ENCODE results near the gene MRPL39. TPM values are rescaled to one million over a fixed set of nuclear protein-coding genes. Genes with fewer than 3 reads are reported as not detected.

MRPL39 gene
- total and polyA plus RNA-seq, 9 of the 15 experiments (the other 6 are each of a cell fraction or from before 2014, with no cell fraction given), result 65.4 to 247 (median 105) TPM

DNA sequence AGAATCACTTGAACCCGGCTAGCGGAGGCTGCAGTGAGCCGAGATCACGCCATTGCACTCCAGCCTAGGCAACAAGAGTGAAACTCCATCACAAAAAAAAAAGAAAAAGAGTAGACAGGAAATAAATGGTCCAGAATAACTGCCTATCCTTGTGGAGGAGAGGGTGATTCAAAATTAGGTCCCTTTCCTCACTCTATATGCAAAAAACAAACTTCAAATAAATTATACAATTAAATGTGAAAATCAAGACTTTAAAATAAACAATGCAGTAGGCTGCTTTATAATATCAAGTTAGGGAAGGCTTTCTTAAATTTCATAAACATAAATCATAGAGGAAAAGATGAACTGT lies 26.4 kb downstream of the MRPL39 start:
- Histone ChIP-seq H3K27me3 (ENCODE audit: control insufficient read depth in 2 of 2, insufficient read depth in 2 of 2, low read length in 2 of 2) (no peaks in the 10 kb centered on the region), H3K79me2 (ENCODE audit: control insufficient read depth, insufficient read depth, low read length) (no peaks in the 10 kb centered on the region), H3K4me1 (replicated peaks in 1 of 2; ENCODE audit: control insufficient read depth in 2 of 2, insufficient read depth in 2 of 2, low read length in 2 of 2) (no peaks in the 10 kb centered on the region; a peak in 1 of 5 replicates), H4K20me1 (replicated peaks; ENCODE audit: control insufficient read depth, insufficient read depth, low read length) (no peaks in the 10 kb centered on the region), H3K9ac (ENCODE audit: insufficient read depth in 1 of 2, low read depth in 2 of 2, low read length in 2 of 2) (no peak overlapping the region), H3K9me1 (ENCODE audit: control insufficient read depth, insufficient read depth, low read length) (no peaks in the 10 kb centered on the region), H3K36me3 (ENCODE audit: control insufficient read depth, insufficient read depth, low read length) (peaks cover 8% of the 10 kb centered on the region; the same call in 2 of the 3 replicates), H3K4me2 (ENCODE audit: insufficient read depth, low read length) (no peak overlapping the region), H3K4me3 (no peak overlapping the region), H2AFZ (ENCODE audit: low read depth, low read length) (no peak overlapping the region), H3K27ac (ENCODE audit: extremely low read depth, low read depth, low read length) (no peak overlapping the region), H3K9me3 (replicated peaks; ENCODE audit: control insufficient read depth, insufficient read depth, low read depth, low read length) (no peaks in the 10 kb centered on the region)
- ATAC-seq (no peak), DNase-seq (ENCODE audit: extremely low read depth in 1 of 4, low spot score in 3 of 4) (no peak), FAIRE-seq (no peak)
- in situ Hi-C loops (cut with MboI), result no loop called here
- intact Hi-C loops (cut with micrococcal nuclease), result no loop called here
- no TSS peak for BruUV-seq (replicated peaks)
- ChIA-PET POLR2A (no interaction called here), CTCF (ENCODE audit: low intra/inter-chr PET ratio) (no interaction called here)
- 100% methylated on average over 4 of the region's 4 CpGs for WGBS (ENCODE audit: insufficient coverage, low coverage, missing lambda C conversion rate)
- TF ChIP-seq, protein P1, sequence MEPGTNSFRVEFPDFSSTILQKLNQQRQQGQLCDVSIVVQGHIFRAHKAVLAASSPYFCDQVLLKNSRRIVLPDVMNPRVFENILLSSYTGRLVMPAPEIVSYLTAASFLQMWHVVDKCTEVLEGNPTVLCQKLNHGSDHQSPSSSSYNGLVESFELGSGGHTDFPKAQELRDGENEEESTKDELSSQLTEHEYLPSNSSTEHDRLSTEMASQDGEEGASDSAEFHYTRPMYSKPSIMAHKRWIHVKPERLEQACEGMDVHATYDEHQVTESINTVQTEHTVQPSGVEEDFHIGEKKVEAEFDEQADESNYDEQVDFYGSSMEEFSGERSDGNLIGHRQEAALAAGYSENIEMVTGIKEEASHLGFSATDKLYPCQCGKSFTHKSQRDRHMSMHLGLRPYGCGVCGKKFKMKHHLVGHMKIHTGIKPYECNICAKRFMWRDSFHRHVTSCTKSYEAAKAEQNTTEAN (CRISPR knock-in tag; IDR thresholded peaks at IDR 0.05), result no peak
- no peak for TF ChIP-seq MEF2D (tag; conservative IDR thresholded peaks at IDR 0.05; ENCODE audit: low read depth)
- TF ChIP-seq RUNX1 (IDR thresholded peaks at IDR 0.05; ENCODE audit: low read depth), result no peak
- no peak for TF ChIP-seq ARNT (IDR thresholded peaks at IDR 0.05)
- TF ChIP-seq, protein P2, sequence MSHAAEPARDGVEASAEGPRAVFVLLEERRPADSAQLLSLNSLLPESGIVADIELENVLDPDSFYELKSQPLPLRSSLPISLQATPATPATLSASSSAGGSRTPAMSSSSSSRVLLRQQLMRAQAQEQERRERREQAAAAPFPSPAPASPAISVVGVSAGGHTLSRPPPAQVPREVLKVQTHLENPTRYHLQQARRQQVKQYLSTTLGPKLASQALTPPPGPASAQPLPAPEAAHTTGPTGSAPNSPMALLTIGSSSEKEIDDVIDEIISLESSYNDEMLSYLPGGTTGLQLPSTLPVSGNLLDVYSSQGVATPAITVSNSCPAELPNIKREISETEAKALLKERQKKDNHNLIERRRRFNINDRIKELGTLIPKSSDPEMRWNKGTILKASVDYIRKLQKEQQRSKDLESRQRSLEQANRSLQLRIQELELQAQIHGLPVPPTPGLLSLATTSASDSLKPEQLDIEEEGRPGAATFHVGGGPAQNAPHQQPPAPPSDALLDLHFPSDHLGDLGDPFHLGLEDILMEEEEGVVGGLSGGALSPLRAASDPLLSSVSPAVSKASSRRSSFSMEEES (CRISPR knock-in tag; IDR thresholded peaks at IDR 0.05), result no peak
- no peak for TF ChIP-seq ZNF780A (CRISPR knock-in tag; IDR thresholded peaks at IDR 0.05)
- TF ChIP-seq HMGN3 (IDR thresholded peaks at IDR 0.05; ENCODE audit: borderline replicate concordance, extremely low read depth, insufficient read length, low read depth, low read length), result no peak
- no peak for TF ChIP-seq ETV5 (CRISPR knock-in tag; IDR thresholded peaks at IDR 0.05; ENCODE audit: low read depth)
- no peak for TF ChIP-seq OTX1 (CRISPR knock-in tag; IDR thresholded peaks at IDR 0.05)
- TF ChIP-seq, protein P3, sequence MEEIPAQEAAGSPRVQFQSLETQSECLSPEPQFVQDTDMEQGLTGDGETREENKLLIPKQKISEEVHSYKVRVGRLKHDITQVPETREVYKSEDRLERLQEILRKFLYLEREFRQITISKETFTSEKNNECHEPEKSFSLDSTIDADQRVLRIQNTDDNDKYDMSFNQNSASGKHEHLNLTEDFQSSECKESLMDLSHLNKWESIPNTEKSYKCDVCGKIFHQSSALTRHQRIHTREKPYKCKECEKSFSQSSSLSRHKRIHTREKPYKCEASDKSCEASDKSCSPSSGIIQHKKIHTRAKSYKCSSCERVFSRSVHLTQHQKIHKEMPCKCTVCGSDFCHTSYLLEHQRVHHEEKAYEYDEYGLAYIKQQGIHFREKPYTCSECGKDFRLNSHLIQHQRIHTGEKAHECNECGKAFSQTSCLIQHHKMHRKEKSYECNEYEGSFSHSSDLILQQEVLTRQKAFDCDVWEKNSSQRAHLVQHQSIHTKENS (CRISPR knock-in tag; IDR thresholded peaks at IDR 0.05), result no peak
- TF ChIP-seq C11orf30 (IDR thresholded peaks at IDR 0.05; ENCODE audit: low read depth), result no peak
